ENCODE measurements around the gene SPCS2. TPM values are rescaled to one million over a fixed set of nuclear protein-coding genes. Genes with fewer than 3 reads are reported as not detected.
"Not testable (repeated sequence)": the region's sequence is repeated elsewhere in the genome, so short reads cannot be mapped to it uniquely, and the experiment has no call there.

Gene SPCS2
- polyA plus RNA-seq, 1 of the 3 experiments (the other 2 are of a cell fraction): 49.1 TPM

GRCh38 chr11:75020328-75020727, 71.3 kb downstream of the SPCS2 start:
- 50% methylated on average over 5 of the region's 5 CpGs for WGBS (ENCODE audit: low lambda C conversion rate)
- H3K9ac ChIP-seq; H3F3A ChIP-seq (replicated peaks; ENCODE audit: insufficient read depth); H3K27me3 ChIP-seq (ENCODE audit: insufficient read depth); H3K9me3 ChIP-seq; H3K9me2 ChIP-seq; H4K20me1 ChIP-seq (ENCODE audit: insufficient read depth); DNase-seq; H3K4me3 ChIP-seq (ENCODE audit: low read depth in 2 of 2, low read length in 1 of 2); H3K27ac ChIP-seq (ENCODE audit: low read depth in 2 of 2, low read length in 1 of 2); H3K79me2 ChIP-seq (ENCODE audit: insufficient read depth); H2AFZ ChIP-seq (ENCODE audit: low read depth); H3K36me3 ChIP-seq (replicated peaks in 1 of 2; ENCODE audit: control insufficient read depth in 1 of 2, insufficient read depth in 2 of 2, low read length in 1 of 2); H3K4me2 ChIP-seq; POLR2A ChIA-PET: not testable (repeated sequence)
- H3K4me1 ChIP-seq (ENCODE audit: control insufficient read depth in 1 of 2, insufficient read depth in 2 of 2, low read depth in 1 of 2, low read length in 1 of 2): peaks cover 0 to 13% of the 10 kb centered on the region in 2 experiments; a peak in 1 of 4 replicates
- CTCF ChIA-PET: interaction anchor here (1.2 to 7.8 kb wide), 7 partner anchors 12 to 415 kb away, joined by 3 to 258 read pairs (median 29); no protein-coding TSS in a partner anchor

DNA sequence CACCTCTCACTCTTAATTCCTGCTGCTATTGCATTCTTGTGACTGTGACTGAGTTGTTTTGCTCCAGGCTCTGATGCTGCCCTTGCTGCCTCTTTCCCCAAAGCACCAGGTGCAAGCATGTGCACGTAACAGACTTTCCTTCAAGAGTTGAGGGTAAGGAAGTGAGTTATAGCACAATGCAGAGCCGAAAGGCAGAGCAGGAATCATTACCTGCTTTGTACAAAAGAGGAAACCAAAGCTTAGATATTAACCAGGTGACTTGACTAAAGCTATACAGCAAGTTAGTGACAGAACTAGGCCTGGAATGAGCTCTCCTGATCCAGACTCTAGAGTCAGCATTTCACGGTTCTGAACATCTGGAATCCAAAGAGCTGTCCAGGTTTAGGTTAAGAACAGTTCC, 73.2 kb downstream of the SPCS2 start:
- no peaks in the 10 kb centered on the region for H3K79me2 ChIP-seq (ENCODE audit: insufficient read depth)
- H3K4me1 ChIP-seq (ENCODE audit: control insufficient read depth in 1 of 2, insufficient read depth in 2 of 2, low read depth in 1 of 2, low read length in 1 of 2): peaks cover 0 to 13% of the 10 kb centered on the region in 2 experiments; a peak in 1 of 4 replicates
- no peak overlapping the region for H3K4me2 ChIP-seq
- no peaks in the 10 kb centered on the region for H3K27me3 ChIP-seq (ENCODE audit: insufficient read depth)
- no peaks in the 10 kb centered on the region for H3F3A ChIP-seq (replicated peaks; ENCODE audit: insufficient read depth)
- H3K4me3 ChIP-seq (ENCODE audit: low read depth in 2 of 2, low read length in 1 of 2): no peak overlapping the region
- H3K36me3 ChIP-seq (replicated peaks in 1 of 2; ENCODE audit: control insufficient read depth in 1 of 2, insufficient read depth in 2 of 2, low read length in 1 of 2): no peaks in the 10 kb centered on the region
- no peaks in the 10 kb centered on the region for H3K9me2 ChIP-seq
- no peak overlapping the region for H3K9ac ChIP-seq
- ChIA-PET CTCF (interaction anchor here (0.6 to 7.8 kb wide), 55 partner anchors 10 to 340 kb away, joined by 3 to 258 read pairs (median 5); partner anchors contain the start of genes NEU3, SPCS2 and XRRA1), POLR2A (interaction anchor here (0.7 kb wide), 1 partner anchor 118 kb away, joined by 3 read pairs; no protein-coding TSS in a partner anchor)
- H2AFZ ChIP-seq (ENCODE audit: low read depth): no peak overlapping the region
- TF ChIP-seq ELF1 (IDR thresholded peaks at IDR 0.05): no peak
- TF ChIP-seq RAD21 (IDR thresholded peaks at IDR 0.05; ENCODE audit: low read length): no peak
- TF ChIP-seq, protein P1, sequence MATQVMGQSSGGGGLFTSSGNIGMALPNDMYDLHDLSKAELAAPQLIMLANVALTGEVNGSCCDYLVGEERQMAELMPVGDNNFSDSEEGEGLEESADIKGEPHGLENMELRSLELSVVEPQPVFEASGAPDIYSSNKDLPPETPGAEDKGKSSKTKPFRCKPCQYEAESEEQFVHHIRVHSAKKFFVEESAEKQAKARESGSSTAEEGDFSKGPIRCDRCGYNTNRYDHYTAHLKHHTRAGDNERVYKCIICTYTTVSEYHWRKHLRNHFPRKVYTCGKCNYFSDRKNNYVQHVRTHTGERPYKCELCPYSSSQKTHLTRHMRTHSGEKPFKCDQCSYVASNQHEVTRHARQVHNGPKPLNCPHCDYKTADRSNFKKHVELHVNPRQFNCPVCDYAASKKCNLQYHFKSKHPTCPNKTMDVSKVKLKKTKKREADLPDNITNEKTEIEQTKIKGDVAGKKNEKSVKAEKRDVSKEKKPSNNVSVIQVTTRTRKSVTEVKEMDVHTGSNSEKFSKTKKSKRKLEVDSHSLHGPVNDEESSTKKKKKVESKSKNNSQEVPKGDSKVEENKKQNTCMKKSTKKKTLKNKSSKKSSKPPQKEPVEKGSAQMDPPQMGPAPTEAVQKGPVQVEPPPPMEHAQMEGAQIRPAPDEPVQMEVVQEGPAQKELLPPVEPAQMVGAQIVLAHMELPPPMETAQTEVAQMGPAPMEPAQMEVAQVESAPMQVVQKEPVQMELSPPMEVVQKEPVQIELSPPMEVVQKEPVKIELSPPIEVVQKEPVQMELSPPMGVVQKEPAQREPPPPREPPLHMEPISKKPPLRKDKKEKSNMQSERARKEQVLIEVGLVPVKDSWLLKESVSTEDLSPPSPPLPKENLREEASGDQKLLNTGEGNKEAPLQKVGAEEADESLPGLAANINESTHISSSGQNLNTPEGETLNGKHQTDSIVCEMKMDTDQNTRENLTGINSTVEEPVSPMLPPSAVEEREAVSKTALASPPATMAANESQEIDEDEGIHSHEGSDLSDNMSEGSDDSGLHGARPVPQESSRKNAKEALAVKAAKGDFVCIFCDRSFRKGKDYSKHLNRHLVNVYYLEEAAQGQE (IDR thresholded peaks at IDR 0.05; ENCODE audit: low read depth, low read length): no peak
- TF ChIP-seq YY1 (IDR thresholded peaks at IDR 0.05; ENCODE audit: low read depth): no peak
- TF ChIP-seq SIN3A (IDR thresholded peaks at IDR 0.05; ENCODE audit: borderline replicate concordance, low read depth, low read length): no peak
- TF ChIP-seq RFX5 (IDR thresholded peaks at IDR 0.05; ENCODE audit: low read length): no peak
- TF ChIP-seq EZH2phosphoT487 (IDR thresholded peaks at IDR 0.05; ENCODE audit: borderline replicate concordance, low read depth): no peak
- no peak for TF ChIP-seq GATA2 (CRISPR knock-in tag; IDR thresholded peaks at IDR 0.05)
- no peak for TF ChIP-seq MXI1 (IDR thresholded peaks at IDR 0.05; ENCODE audit: low read depth, low read length)
- TF ChIP-seq, protein P2, sequence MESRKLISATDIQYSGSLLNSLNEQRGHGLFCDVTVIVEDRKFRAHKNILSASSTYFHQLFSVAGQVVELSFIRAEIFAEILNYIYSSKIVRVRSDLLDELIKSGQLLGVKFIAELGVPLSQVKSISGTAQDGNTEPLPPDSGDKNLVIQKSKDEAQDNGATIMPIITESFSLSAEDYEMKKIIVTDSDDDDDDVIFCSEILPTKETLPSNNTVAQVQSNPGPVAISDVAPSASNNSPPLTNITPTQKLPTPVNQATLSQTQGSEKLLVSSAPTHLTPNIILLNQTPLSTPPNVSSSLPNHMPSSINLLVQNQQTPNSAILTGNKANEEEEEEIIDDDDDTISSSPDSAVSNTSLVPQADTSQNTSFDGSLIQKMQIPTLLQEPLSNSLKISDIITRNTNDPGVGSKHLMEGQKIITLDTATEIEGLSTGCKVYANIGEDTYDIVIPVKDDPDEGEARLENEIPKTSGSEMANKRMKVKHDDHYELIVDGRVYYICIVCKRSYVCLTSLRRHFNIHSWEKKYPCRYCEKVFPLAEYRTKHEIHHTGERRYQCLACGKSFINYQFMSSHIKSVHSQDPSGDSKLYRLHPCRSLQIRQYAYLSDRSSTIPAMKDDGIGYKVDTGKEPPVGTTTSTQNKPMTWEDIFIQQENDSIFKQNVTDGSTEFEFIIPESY (IDR thresholded peaks at IDR 0.05; ENCODE audit: borderline replicate concordance, low read depth): no peak
- TF ChIP-seq RXRA (IDR thresholded peaks at IDR 0.05; ENCODE audit: borderline replicate concordance, low read depth): no peak
- TF ChIP-seq NRF1 (IDR thresholded peaks at IDR 0.05; ENCODE audit: low read depth, low read length): no peak
- no peak for TF ChIP-seq NFIC (IDR thresholded peaks at IDR 0.05; ENCODE audit: borderline replicate concordance)
- TF ChIP-seq FOXJ3 (CRISPR knock-in tag; IDR thresholded peaks at IDR 0.05): no peak
- no peak for TF ChIP-seq JUND (IDR thresholded peaks at IDR 0.05)
- no peak for TF ChIP-seq TEAD4 (IDR thresholded peaks at IDR 0.05; ENCODE audit: borderline replicate concordance, insufficient read depth)
- DNase-seq: no peak
- no peak overlapping the region for H3K27ac ChIP-seq (ENCODE audit: low read depth in 2 of 2, low read length in 1 of 2)
- no peaks in the 10 kb centered on the region for H4K20me1 ChIP-seq (ENCODE audit: insufficient read depth)
- 78% methylated on average over 3 of the region's 3 CpGs for WGBS (ENCODE audit: low lambda C conversion rate)
- no peaks in the 10 kb centered on the region for H3K9me3 ChIP-seq
